K562 (cell line): Measurements from ENCODE around the gene TF. TPM values are rescaled to one million over a fixed set of nuclear protein-coding genes. Genes with fewer than 3 reads are reported as not detected.
A peak's percentile ranks its signal among the peaks of the same experiment; 100 is the strongest.

ENCODE experiments used
- ATAC-seq: fragments of 200-7000 bp; cut with Tn5 transposase; 3 replicates; pipeline ENCODE4 v1.9.1; 2020; ENCODE audit warnings: moderate library complexity
- BruUV-seq: library from RNA; stranded (reverse); fragments of 400-500 nt; replicated peaks from 2 replicates; lab custom pipeline; 2021; lab: Mats Ljungman, UMichigan
- CTCF ChIA-PET: fragments of 300-600 bp; formaldehyde crosslinking; extraction: SDS; loops from one replicate; lab custom pipeline; 2021; ENCODE audit warnings: low intra/inter-chr PET ratio; lab: Yijun Ruan, JAX
- POLR2A ChIA-PET: fragments of 300-600, 350-650 bp; sonication (Branson Sonifier 250); formaldehyde crosslinking; extraction: SDS; loops from one replicate; lab custom pipeline; 2021; ENCODE audit warnings: antibody characterized with exemption, inconsistent platforms; lab: Yijun Ruan, JAX
- DNase-seq, 4 experiments: peaks; one replicate each; pipeline versions ENCODE4 v3.0.0 to v3.0.0-alpha.2; 2011 to 2018; ENCODE audit warnings: low spot score in 3 of 4, mixed read lengths in 3 of 4; ENCODE audit errors: extremely low read depth in 1 of 4
- FAIRE-seq: peaks from 2 replicates; lab custom pipeline; 2011; peaks lifted over from hg19 to GRCh38; lab: Jason Lieb, UNC
- H2AFZ ChIP-seq: 2 replicates; pipeline ENCODE4 v1.6.0; 2011; ENCODE audit warnings: low read depth, low read length, control low read depth, inconsistent platforms
- H3K27ac ChIP-seq: fragments of 200-600 bp; 3 replicates; pipeline ENCODE4 v1.8.0; 2011; ENCODE audit warnings: low read depth, mild to moderate bottlenecking, control low read depth, inconsistent platforms, low read length, moderate library complexity, mixed read lengths; ENCODE audit errors: extremely low read depth
- H3K27me3 ChIP-seq, 2 experiments: fragments of 300-600 bp in 1 of 2; 2 replicates in 1 of 2; 3 replicates in 1 of 2; pipeline versions ENCODE4 v1.6.0 to v1.8.0; 2011; ENCODE audit warnings: inconsistent platforms in 2 of 2, low read length in 2 of 2, mild to moderate bottlenecking in 1 of 2, mixed read lengths in 1 of 2, moderate library complexity in 1 of 2; ENCODE audit not compliant: control insufficient read depth in 2 of 2, insufficient read depth in 2 of 2
- H3K36me3 ChIP-seq: fragments of 300-600 bp; 3 replicates; pipeline ENCODE4 v1.8.0; 2011; ENCODE audit warnings: mild to moderate bottlenecking, low read length, inconsistent platforms; ENCODE audit not compliant: control insufficient read depth, insufficient read depth
- H3K4me1 ChIP-seq, 2 experiments: fragments of 200-600 bp in 1 of 2; replicated peaks in 1 of 2; 2 replicates in 1 of 2; 3 replicates in 1 of 2; pipeline versions ENCODE4 v1.5.1 to v1.8.0; 2011; ENCODE audit warnings: inconsistent platforms in 2 of 2, low read length in 2 of 2, mild to moderate bottlenecking in 1 of 2, mixed read lengths in 1 of 2, moderate library complexity in 1 of 2; ENCODE audit not compliant: control insufficient read depth in 2 of 2, insufficient read depth in 2 of 2
- H3K4me2 ChIP-seq: 2 replicates; pipeline ENCODE4 v1.6.1; 2011; ENCODE audit warnings: low read length, control low read depth, inconsistent platforms, mixed read lengths; ENCODE audit not compliant: insufficient read depth
- H3K4me3 ChIP-seq: fragments of 200-600 bp; sonication (generic), shearing (Covaris generic); 2 replicates; pipeline ENCODE4 v1.5.1; 2016; ENCODE audit warnings: control low read depth, inconsistent platforms
- H3K79me2 ChIP-seq: fragments of 200-600 bp; 3 replicates; pipeline ENCODE4 v1.8.0; 2011; ENCODE audit warnings: low read length, inconsistent platforms; ENCODE audit not compliant: control insufficient read depth, insufficient read depth
- H3K9ac ChIP-seq, 2 experiments: 2 replicates each; pipeline versions ENCODE4 v1.6.0 to v1.6.1; 2011; ENCODE audit warnings: low read depth in 2 of 2, low read length in 2 of 2, control low read depth in 1 of 2, inconsistent platforms in 1 of 2, mild to moderate bottlenecking in 1 of 2, mixed read lengths in 1 of 2; ENCODE audit not compliant: insufficient read depth in 1 of 2
- H3K9me1 ChIP-seq: one replicate; pipeline ENCODE4 v1.6.0; 2011; ENCODE audit warnings: inconsistent platforms, mild to moderate bottlenecking, low read length, moderate library complexity; ENCODE audit not compliant: control insufficient read depth, insufficient read depth
- H3K9me3 ChIP-seq: replicated peaks from 2 replicates; pipeline ENCODE4 v1.5.1; 2011; ENCODE audit warnings: low read depth, low read length, inconsistent platforms; ENCODE audit not compliant: control insufficient read depth, insufficient read depth
- H4K20me1 ChIP-seq: replicated peaks from 2 replicates; pipeline ENCODE4 v1.6.1; 2011; ENCODE audit warnings: low read length, inconsistent platforms, mixed read lengths; ENCODE audit not compliant: control insufficient read depth, insufficient read depth
- FUS ChIP-seq: fragments of 200-400 bp; formaldehyde crosslinking; optimal IDR thresholded peaks from 2 replicates; pipeline ENCODE3; 2017; ENCODE audit warnings: low read depth, low read length
- HNRNPH1 ChIP-seq: fragments of 200-400 bp; formaldehyde crosslinking; optimal IDR thresholded peaks from 2 replicates; pipeline ENCODE3; 2017; ENCODE audit warnings: low read depth, mild to moderate bottlenecking, low read length, moderate library complexity
- NCOA2 ChIP-seq, 2 experiments: fragments of 450-650 bp; IDR thresholded peaks; 2 replicates each; pipeline ENCODE4 v1.6.1; 2018; ENCODE audit warnings: mild to moderate bottlenecking in 2 of 2, moderate library complexity in 1 of 2; ENCODE audit not compliant: partially characterized antibody in 2 of 2
- RBM25 ChIP-seq: fragments of 200-400 bp; formaldehyde crosslinking; IDR thresholded peaks from 2 replicates; pipeline ENCODE4 v1.6.1; 2018; ENCODE audit warnings: low read length, low read depth, moderate library complexity; ENCODE audit not compliant: severe bottlenecking
- SOX6 ChIP-seq: fragments of 450-650 bp; IDR thresholded peaks from 2 replicates; pipeline ENCODE4 v1.6.1; 2014; ENCODE audit warnings: mild to moderate bottlenecking
- ZNF324 ChIP-seq: fragments of 250-450 bp; sonication (Bioruptor Pico); IDR thresholded peaks from 2 replicates; pipeline ENCODE4 v1.4.0; 2020; ENCODE audit warnings: mild to moderate bottlenecking
- WGBS: fragments of 100-300 bp; shearing (Covaris generic); methylation state at CpG from one replicate; pipeline ENCODE4 v1.1.6; 2016; ENCODE audit warnings: low coverage, mixed read lengths; ENCODE audit not compliant: insufficient coverage; ENCODE audit errors: missing lambda C conversion rate; 5-methylcytosine and 5-hydroxymethylcytosine counted together
- in situ Hi-C: fragments of 300-500 bp; cut with MboI; formaldehyde crosslinking; loops from 4 replicates; pipeline ENCODE4 v1.15.0; 2018; ENCODE audit warnings: inconsistent platforms, mixed read lengths
- intact Hi-C: fragments of 100-400 bp; cut with micrococcal nuclease; formaldehyde crosslinking; loops from 2 replicates; pipeline ENCODE4 v1.14.2; 2022
- polyA plus RNA-seq, 8 experiments: library from polyadenylated mRNA; depleted of rRNA in 4 of 8; stranded (reverse) in 5 of 8; unstranded in 3 of 8; fragments of >200 nt; fragmentation: Nextera tagmentation in 2 of 8; fragmentation: Illumina TruSeq in 1 of 8; extraction: Ambion mirVana in 2 of 8; extraction: Trizol in 1 of 8; gene quantifications; 2 replicates each; pipeline versions ENCODE4 v1.2.1 to v1.2.3, GENCODE V29; 2011 to 2014; ENCODE audit warnings: inconsistent platforms in 1 of 8, missing spikeins in 1 of 8
- total RNA-seq, 7 experiments: library from RNA; depleted of rRNA in 6 of 7; stranded (reverse); fragments of >200 nt in 6 of 7; fragmentation: Illumina TruSeq in 2 of 7; extraction: Trizol in 2 of 7; gene quantifications; 2 replicates each; pipeline versions ENCODE4 v1.2.1 to v1.2.3, GENCODE V29; 2011 to 2021; ENCODE audit warnings: low replicate concordance in 1 of 7
- TF ChIP-seq, protein P1 (sequence below): sonication (generic); formaldehyde crosslinking; IDR thresholded peaks from 2 replicates; pipeline ENCODE4 v1.8.0; 2022; ENCODE audit warnings: mild to moderate bottlenecking, missing genetic modification reagents

The TF gene
- total and polyA plus RNA-seq, 9 of the 15 experiments (the other 6 are each of a cell fraction or from before 2014, with no cell fraction given): 0.09 to 9.2 (median 3.1) TPM

DNA sequence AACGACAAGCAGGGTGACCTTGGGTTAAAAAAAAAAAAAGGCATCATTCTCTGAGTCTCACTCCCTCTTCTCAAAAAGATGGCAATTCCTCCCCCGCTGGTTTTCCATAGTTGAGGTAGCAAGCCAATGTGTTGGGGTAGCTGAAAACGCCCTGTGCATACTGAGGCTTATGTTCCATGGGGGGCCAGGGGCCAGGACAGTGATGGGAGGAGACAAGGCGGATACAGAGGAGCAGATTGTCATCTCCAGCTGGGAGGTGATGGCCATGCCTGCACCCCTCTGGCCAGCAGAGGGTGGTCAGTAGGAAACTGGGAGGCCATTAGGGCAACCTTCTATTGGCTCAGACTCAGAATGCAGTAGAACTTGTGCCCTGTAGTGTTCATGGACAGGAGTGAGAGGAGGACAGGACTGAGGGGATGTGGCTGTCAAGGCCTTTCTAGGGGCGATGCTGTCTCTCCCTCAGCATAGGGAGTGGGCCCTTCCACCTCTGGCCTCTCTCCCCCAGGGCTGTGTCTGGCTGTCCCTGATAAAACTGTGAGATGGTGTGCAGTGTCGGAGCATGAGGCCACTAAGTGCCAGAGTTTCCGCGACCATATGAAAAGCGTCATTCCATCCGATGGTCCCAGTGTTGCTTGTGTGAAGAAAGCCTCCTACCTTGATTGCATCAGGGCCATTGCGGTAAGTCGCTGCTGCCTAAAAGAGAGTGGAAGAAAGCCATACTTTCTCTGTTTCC, 1.9 kb downstream of the TF start (continued):
- TF ChIP-seq, protein P1, sequence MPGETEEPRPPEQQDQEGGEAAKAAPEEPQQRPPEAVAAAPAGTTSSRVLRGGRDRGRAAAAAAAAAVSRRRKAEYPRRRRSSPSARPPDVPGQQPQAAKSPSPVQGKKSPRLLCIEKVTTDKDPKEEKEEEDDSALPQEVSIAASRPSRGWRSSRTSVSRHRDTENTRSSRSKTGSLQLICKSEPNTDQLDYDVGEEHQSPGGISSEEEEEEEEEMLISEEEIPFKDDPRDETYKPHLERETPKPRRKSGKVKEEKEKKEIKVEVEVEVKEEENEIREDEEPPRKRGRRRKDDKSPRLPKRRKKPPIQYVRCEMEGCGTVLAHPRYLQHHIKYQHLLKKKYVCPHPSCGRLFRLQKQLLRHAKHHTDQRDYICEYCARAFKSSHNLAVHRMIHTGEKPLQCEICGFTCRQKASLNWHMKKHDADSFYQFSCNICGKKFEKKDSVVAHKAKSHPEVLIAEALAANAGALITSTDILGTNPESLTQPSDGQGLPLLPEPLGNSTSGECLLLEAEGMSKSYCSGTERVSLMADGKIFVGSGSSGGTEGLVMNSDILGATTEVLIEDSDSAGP (CRISPR knock-in tag): no peak
- TF ChIP-seq NCOA2 (IDR thresholded peaks at IDR 0.05; ENCODE audit: partially characterized antibody in 2 of 2) (no peak), FUS (no peak)

DNA sequence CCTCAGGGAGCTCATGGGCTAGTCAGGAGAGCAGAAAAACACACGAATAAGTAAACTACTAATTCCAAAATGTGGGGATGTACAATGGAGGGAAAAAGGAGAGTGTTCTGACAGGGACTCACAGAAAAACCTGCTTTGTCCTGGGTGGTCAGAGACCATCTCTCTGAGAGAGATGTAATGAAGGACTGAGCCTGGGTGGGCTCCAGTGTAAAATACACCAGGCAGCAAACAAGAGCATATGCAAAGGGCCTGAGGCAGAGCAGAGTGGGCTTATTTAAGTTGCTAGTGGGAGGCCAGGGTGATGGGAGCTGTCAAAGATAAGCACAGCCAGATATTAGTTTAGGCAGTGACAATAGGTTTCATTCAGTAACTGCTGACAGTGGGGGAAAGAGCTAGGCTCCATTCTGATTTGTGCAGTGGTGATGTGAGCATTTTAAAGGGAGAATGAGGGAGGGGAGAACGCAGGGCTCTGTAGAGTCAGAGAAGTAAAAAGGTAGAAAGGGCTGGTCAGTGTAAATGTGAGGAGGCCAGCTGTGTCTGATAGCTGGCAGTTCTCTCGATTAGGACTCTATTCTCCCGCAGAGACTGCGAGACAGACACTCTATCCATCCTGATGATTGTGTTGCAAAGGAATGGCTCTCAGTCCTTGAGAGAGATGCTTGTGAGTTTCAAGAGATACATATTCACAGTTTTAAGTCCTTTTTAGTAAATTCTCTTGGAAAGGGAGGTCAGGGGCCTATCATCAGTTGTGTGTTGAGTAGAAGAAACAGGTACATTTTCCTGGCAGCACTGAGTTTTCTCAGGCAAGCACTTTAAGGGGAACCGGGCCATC, 3.5 kb downstream of the TF start:
- ChIA-PET CTCF (no interaction called here), POLR2A (no interaction called here)
- peaks cover 4% of the 10 kb centered on the region for H3K9me1 ChIP-seq
- intact Hi-C loops: loop anchor here (5.0 kb wide), 1 partner anchor 87 kb away; the partner anchor contains the start of gene TOPBP1
- in situ Hi-C loops: no loop called here
- H4K20me1 ChIP-seq: no peaks in the 10 kb centered on the region
- DNase-seq: no peak
- no peaks in the 10 kb centered on the region for H3K79me2 ChIP-seq
- H3K9me3 ChIP-seq: no peaks in the 10 kb centered on the region
- H3K4me1 ChIP-seq: peaks cover 31 to 37% of the 10 kb centered on the region in 2 experiments; a peak in 4 of 5 replicates
- H3K9ac ChIP-seq: no peak overlapping the region
- no peak overlapping the region for H3K4me3 ChIP-seq
- no TSS peak for BruUV-seq
- no peak overlapping the region for H3K27ac ChIP-seq
- H2AFZ ChIP-seq: no peak overlapping the region
- H3K4me2 ChIP-seq: no peak overlapping the region
- WGBS: 55% methylated on average over 6 of the region's 6 CpGs
- H3K27me3 ChIP-seq: peaks cover 0 to 9% of the 10 kb centered on the region in 2 experiments; a peak in 1 of 5 replicates
- TF ChIP-seq ZNF324 (CRISPR knock-in tag) (no peak), RBM25 (peak; percentile 68), SOX6 (no peak), HNRNPH1 (no peak)
- TF ChIP-seq, all 486 proteins: peak for 1
- no peaks in the 10 kb centered on the region for H3K36me3 ChIP-seq
- no peak for FAIRE-seq
- ATAC-seq: no peak
